Ishikawa (cell line): Measurements from ENCODE around the gene VSTM2B.

Experiments used
- TF ChIP-seq, protein P1 (sequence below): IDR thresholded peaks from 2 replicates; pipeline ENCODE4 v1.6.1; 2012; ENCODE audit warnings: low read depth, mild to moderate bottlenecking
- TF ChIP-seq, protein P2 (sequence below): IDR thresholded peaks from 2 replicates; pipeline ENCODE4 v1.6.1; 2012

DNA sequence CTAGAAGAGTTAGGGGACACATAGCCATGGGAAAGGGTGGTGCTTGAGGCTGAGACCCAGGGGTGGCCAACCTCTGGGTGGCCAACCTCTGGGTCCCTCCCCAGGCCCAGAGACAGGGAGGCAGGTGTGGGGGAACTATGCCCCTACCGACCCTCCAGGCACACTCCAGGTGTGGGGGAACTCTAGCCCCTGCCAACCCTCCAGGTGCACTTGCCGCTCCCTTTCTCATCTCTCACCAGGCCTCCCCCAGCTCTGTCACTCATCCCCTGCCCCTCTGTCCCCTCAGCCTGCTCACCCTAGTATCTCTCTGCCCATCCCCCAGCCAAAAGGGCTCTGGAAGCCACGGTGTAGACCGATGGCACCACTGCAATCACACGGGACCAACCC is 10.6 kb upstream of the VSTM2B start:
- TF ChIP-seq, protein P1, sequence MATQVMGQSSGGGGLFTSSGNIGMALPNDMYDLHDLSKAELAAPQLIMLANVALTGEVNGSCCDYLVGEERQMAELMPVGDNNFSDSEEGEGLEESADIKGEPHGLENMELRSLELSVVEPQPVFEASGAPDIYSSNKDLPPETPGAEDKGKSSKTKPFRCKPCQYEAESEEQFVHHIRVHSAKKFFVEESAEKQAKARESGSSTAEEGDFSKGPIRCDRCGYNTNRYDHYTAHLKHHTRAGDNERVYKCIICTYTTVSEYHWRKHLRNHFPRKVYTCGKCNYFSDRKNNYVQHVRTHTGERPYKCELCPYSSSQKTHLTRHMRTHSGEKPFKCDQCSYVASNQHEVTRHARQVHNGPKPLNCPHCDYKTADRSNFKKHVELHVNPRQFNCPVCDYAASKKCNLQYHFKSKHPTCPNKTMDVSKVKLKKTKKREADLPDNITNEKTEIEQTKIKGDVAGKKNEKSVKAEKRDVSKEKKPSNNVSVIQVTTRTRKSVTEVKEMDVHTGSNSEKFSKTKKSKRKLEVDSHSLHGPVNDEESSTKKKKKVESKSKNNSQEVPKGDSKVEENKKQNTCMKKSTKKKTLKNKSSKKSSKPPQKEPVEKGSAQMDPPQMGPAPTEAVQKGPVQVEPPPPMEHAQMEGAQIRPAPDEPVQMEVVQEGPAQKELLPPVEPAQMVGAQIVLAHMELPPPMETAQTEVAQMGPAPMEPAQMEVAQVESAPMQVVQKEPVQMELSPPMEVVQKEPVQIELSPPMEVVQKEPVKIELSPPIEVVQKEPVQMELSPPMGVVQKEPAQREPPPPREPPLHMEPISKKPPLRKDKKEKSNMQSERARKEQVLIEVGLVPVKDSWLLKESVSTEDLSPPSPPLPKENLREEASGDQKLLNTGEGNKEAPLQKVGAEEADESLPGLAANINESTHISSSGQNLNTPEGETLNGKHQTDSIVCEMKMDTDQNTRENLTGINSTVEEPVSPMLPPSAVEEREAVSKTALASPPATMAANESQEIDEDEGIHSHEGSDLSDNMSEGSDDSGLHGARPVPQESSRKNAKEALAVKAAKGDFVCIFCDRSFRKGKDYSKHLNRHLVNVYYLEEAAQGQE = no peak
- TF ChIP-seq, protein P2, sequence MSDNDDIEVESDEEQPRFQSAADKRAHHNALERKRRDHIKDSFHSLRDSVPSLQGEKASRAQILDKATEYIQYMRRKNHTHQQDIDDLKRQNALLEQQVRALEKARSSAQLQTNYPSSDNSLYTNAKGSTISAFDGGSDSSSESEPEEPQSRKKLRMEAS = no peak
